H1 (cell line): ENCODE results near the gene XRN2.

ENCODE experiments used
- CEBPB ChIP-seq: IDR thresholded peaks from 2 replicates; pipeline ENCODE4 v1.6.1; 2012; ENCODE audit warnings: low read depth, low read length
- EGR1 ChIP-seq: IDR thresholded peaks from 2 replicates; pipeline ENCODE4 v1.6.1; 2011; ENCODE audit warnings: low read depth, low read length, borderline replicate concordance
- EP300 ChIP-seq, 2 experiments: IDR thresholded peaks; 1 replicate in 1 of 2; 2 replicates in 1 of 2; pipeline ENCODE4 v1.6.1; 2011 to 2012; ENCODE audit warnings: low read depth in 2 of 2, low read length in 2 of 2, mild to moderate bottlenecking in 2 of 2, borderline replicate concordance in 1 of 2, inconsistent platforms in 1 of 2, moderate library complexity in 1 of 2
- GABPA ChIP-seq: IDR thresholded peaks from 2 replicates; pipeline ENCODE4 v1.6.1; 2011; ENCODE audit warnings: mild to moderate bottlenecking, low read length, moderate library complexity, borderline replicate concordance; ENCODE audit not compliant: insufficient read depth
- HDAC2 ChIP-seq, 2 experiments: fragments of 300-600 bp in 1 of 2; sonication (generic) in 1 of 2; IDR thresholded peaks; 2 replicates each; pipeline ENCODE4 v1.6.1; 2011 to 2012; ENCODE audit warnings: low read depth in 2 of 2, low read length in 2 of 2, mild to moderate bottlenecking in 2 of 2, moderate library complexity in 2 of 2, borderline replicate concordance in 1 of 2, inconsistent platforms in 1 of 2
- JUN ChIP-seq: IDR thresholded peaks from 2 replicates; pipeline ENCODE4 v1.6.1; 2011; ENCODE audit warnings: low read depth, mild to moderate bottlenecking, improper control_type of control experiment, low read length
- PHF8 ChIP-seq: fragments of 200-600 bp; sonication (generic); conservative IDR thresholded peaks from 2 replicates; pipeline ENCODE4 v1.7.1; 2012; ENCODE audit warnings: low read depth, mild to moderate bottlenecking, inconsistent platforms, low read length, moderate library complexity
- POLR2A ChIP-seq, 2 experiments: IDR thresholded peaks; 1 replicate in 1 of 2; 2 replicates in 1 of 2; pipeline ENCODE4 v1.6.1; 2011; ENCODE audit warnings: low read depth in 2 of 2, low read length in 2 of 2, mild to moderate bottlenecking in 2 of 2; ENCODE audit errors: control extremely low read depth in 1 of 2
- SUZ12 ChIP-seq: fragments of 200-600 bp; sonication (generic); IDR thresholded peaks from 2 replicates; pipeline ENCODE4 v1.6.1; 2012; ENCODE audit warnings: mild to moderate bottlenecking, inconsistent platforms, low read length, moderate library complexity, mixed read lengths
- TAF7 ChIP-seq: optimal IDR thresholded peaks from 2 replicates; pipeline ENCODE3; 2011; ENCODE audit warnings: low read depth, mild to moderate bottlenecking, inconsistent platforms, low read length, moderate library complexity, borderline replicate concordance
- ZNF274 ChIP-seq: IDR thresholded peaks from 2 replicates; pipeline ENCODE4 v1.7.0; 2012; ENCODE audit warnings: low read length, borderline replicate concordance; ENCODE audit errors: extremely low read depth
- TF ChIP-seq, protein P1 (sequence below), 3 experiments: IDR thresholded peaks; 1 replicate in 2 of 3; 2 replicates in 1 of 3; pipeline versions ENCODE4 v1.5.1 to v1.6.1; 2011; ENCODE audit warnings: low read length in 3 of 3, mild to moderate bottlenecking in 3 of 3, inconsistent platforms in 2 of 3, low read depth in 1 of 3, moderate library complexity in 1 of 3; ENCODE audit not compliant: insufficient read depth in 1 of 3; ENCODE audit errors: control extremely low read depth in 1 of 3
- TF ChIP-seq, protein P2 (sequence below): IDR thresholded peaks from 2 replicates; pipeline ENCODE4 v1.6.1; 2011; ENCODE audit warnings: low read length, improper control_type of control experiment

DNA sequence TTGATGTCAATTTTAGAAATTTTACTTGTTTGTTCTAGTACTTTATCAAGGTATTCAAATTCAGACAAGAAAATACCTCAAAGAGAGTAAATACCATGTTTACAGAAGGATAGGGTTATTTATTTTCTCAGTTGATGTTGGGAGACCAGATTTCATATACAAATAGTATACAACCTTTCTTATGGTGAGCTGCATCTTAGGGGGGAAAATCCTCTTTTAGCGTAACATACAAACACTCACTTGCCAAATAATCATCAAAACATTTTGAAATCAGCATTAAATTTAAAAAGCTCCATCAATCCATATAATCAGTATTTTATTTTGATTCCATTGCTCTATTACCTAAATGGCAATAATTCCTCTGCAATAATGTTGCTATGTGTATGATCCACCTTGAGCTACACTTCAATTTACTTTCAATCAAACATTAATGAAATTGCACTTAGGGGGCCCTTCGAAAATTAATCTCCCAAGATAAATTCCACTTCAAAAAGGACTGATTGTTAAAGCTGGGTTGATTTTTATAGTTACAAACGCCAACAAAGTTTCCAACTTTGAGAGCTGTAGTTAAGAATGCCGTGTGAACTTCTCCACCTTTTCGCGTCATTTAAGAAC, 92.0 kb downstream of the XRN2 start:
- TF ChIP-seq, protein P1, sequence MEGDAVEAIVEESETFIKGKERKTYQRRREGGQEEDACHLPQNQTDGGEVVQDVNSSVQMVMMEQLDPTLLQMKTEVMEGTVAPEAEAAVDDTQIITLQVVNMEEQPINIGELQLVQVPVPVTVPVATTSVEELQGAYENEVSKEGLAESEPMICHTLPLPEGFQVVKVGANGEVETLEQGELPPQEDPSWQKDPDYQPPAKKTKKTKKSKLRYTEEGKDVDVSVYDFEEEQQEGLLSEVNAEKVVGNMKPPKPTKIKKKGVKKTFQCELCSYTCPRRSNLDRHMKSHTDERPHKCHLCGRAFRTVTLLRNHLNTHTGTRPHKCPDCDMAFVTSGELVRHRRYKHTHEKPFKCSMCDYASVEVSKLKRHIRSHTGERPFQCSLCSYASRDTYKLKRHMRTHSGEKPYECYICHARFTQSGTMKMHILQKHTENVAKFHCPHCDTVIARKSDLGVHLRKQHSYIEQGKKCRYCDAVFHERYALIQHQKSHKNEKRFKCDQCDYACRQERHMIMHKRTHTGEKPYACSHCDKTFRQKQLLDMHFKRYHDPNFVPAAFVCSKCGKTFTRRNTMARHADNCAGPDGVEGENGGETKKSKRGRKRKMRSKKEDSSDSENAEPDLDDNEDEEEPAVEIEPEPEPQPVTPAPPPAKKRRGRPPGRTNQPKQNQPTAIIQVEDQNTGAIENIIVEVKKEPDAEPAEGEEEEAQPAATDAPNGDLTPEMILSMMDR (IDR thresholded peaks at IDR 0.05; ENCODE audit: control extremely low read depth in 1 of 3, insufficient read depth in 1 of 3, low read depth in 1 of 3, low read length in 3 of 3): no peak
- no peak for TF ChIP-seq EGR1
- no peak for TF ChIP-seq GABPA
- no peak for TF ChIP-seq SUZ12
- TF ChIP-seq EP300 (IDR thresholded peaks at IDR 0.05; ENCODE audit: borderline replicate concordance in 1 of 2, low read depth in 2 of 2, low read length in 2 of 2): no peak
- no peak for TF ChIP-seq JUN
- no peak for TF ChIP-seq POLR2A (IDR thresholded peaks at IDR 0.05; ENCODE audit: control extremely low read depth in 1 of 2, low read depth in 2 of 2, low read length in 2 of 2)
- no peak for TF ChIP-seq CEBPB
- TF ChIP-seq TAF7: no peak
- no peak for TF ChIP-seq HDAC2 (IDR thresholded peaks at IDR 0.05; ENCODE audit: borderline replicate concordance in 1 of 2, low read depth in 2 of 2, low read length in 2 of 2)
- TF ChIP-seq PHF8: no peak
- TF ChIP-seq ZNF274: no peak
- TF ChIP-seq, protein P2, sequence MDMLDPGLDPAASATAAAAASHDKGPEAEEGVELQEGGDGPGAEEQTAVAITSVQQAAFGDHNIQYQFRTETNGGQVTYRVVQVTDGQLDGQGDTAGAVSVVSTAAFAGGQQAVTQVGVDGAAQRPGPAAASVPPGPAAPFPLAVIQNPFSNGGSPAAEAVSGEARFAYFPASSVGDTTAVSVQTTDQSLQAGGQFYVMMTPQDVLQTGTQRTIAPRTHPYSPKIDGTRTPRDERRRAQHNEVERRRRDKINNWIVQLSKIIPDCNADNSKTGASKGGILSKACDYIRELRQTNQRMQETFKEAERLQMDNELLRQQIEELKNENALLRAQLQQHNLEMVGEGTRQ: no peak
